IPS-NIHi11 (cell line): ENCODE measurements around the gene PCSK5.

Source experiments
- DNase-seq: peaks from one replicate; pipeline ENCODE4 v3.0.0; 2012; ENCODE audit warnings: mixed read lengths, low spot score

PCSK5 gene

GRCh38 chr9:75921391-75922127, 31.1 kb downstream of the PCSK5 start:
- no peak for DNase-seq

- DNase-seq: no peak
These were observed 35.9 kb downstream of the PCSK5 start for GRCh38 chr9:75926385-75926784.

GRCh38 chr9:75927356-75927755, 36.9 kb downstream of the PCSK5 start:
- no peak for DNase-seq

- no peak for DNase-seq
These were observed 39.7 kb downstream of the PCSK5 start for GRCh38 chr9:75930190-75930589.

- DNase-seq: no peak
These were observed 40.4 kb downstream of the PCSK5 start for GRCh38 chr9:75930730-75931321.

- DNase-seq: no peak
These were observed 43.5 kb downstream of the PCSK5 start for GRCh38 chr9:75933982-75934381.

GRCh38 chr9:75935591-75935990, 45.1 kb downstream of the PCSK5 start:
- no peak for DNase-seq

GRCh38 chr9:75937521-75938258, 47.2 kb downstream of the PCSK5 start:
- no peak for DNase-seq

- no peak for DNase-seq
These were observed 48.5 kb downstream of the PCSK5 start for GRCh38 chr9:75938946-75939345.

GRCh38 chr9:75939536-75940111, 49.2 kb downstream of the PCSK5 start:
- DNase-seq: no peak

GRCh38 chr9:75941066-75941465, 50.6 kb downstream of the PCSK5 start:
- no peak for DNase-seq

GRCh38 chr9:75941577-75942311, 51.3 kb downstream of the PCSK5 start:
- no peak for DNase-seq

- DNase-seq: no peak
These were observed 56.3 kb downstream of the PCSK5 start for GRCh38 chr9:75946766-75947165.

GRCh38 chr9:75947233-75947632, 56.8 kb downstream of the PCSK5 start:
- DNase-seq: no peak

- DNase-seq: no peak
These were observed 60.5 kb downstream of the PCSK5 start for GRCh38 chr9:75950998-75951397.

GRCh38 chr9:75953218-75953617, 62.7 kb downstream of the PCSK5 start:
- DNase-seq: no peak

GRCh38 chr9:75956161-75956560, 65.7 kb downstream of the PCSK5 start:
- no peak for DNase-seq

- DNase-seq: no peak
These were observed 66.6 kb downstream of the PCSK5 start for GRCh38 chr9:75957116-75957515.

- no peak for DNase-seq
These were observed 67.8 kb downstream of the PCSK5 start for GRCh38 chr9:75958226-75958625.

GRCh38 chr9:75960551-75960950, 70.1 kb downstream of the PCSK5 start:
- no peak for DNase-seq

- peak; percentile 17 for DNase-seq
These were observed 71.7 kb downstream of the PCSK5 start for GRCh38 chr9:75962013-75962661.

GRCh38 chr9:75962662-75963036, 72.2 kb downstream of the PCSK5 start:
- no peak for DNase-seq
